Stimulated activated CD8-positive, alpha-beta memory T cell treated with anti-CD3 and anti-CD28 coated beads, Interleukin-7, amount 100 ng/mL, for 1 hour (primary cell): Measurements from ENCODE around the gene SCUBE1.

ENCODE experiments used
- DNase-seq, 2 donors: peaks; one replicate each; pipeline ENCODE4 v3.0.0-alpha.2; 2020; ENCODE audit warnings: low read depth in 2 of 2

The SCUBE1 gene

GRCh38 chr22:43326331-43327156, 16.6 kb downstream of the SCUBE1 start:
- no peak for DNase-seq

- DNase-seq = no peak
Measured at GRCh38 chr22:43325176-43325575, 18.0 kb downstream of the SCUBE1 start.

GRCh38 chr22:43320943-43321900, 21.9 kb downstream of the SCUBE1 start:
- no peak for DNase-seq

GRCh38 chr22:43319661-43320486, 23.3 kb downstream of the SCUBE1 start:
- no peak for DNase-seq

GRCh38 chr22:43317239-43317638, 25.9 kb downstream of the SCUBE1 start:
- DNase-seq = no peak

GRCh38 chr22:43315687-43316217, 27.4 kb downstream of the SCUBE1 start:
- no peak for DNase-seq

GRCh38 chr22:43314611-43315010, 28.6 kb downstream of the SCUBE1 start:
- DNase-seq = no peak

GRCh38 chr22:43313890-43314474, 29.2 kb downstream of the SCUBE1 start:
- DNase-seq = no peak

GRCh38 chr22:43313244-43313889, 29.8 kb downstream of the SCUBE1 start:
- DNase-seq = no peak

GRCh38 chr22:43312608-43313007, 30.6 kb downstream of the SCUBE1 start:
- no peak for DNase-seq

GRCh38 chr22:43310798-43311197, 32.4 kb downstream of the SCUBE1 start:
- DNase-seq = no peak

GRCh38 chr22:43310311-43310710, 32.9 kb downstream of the SCUBE1 start:
- no peak for DNase-seq

- no peak for DNase-seq
Measured at GRCh38 chr22:43308836-43309235, 34.3 kb downstream of the SCUBE1 start.

- DNase-seq = no peak
Measured at GRCh38 chr22:43308060-43308830, 34.9 kb downstream of the SCUBE1 start.

- DNase-seq = no peak
Measured at GRCh38 chr22:43305806-43306205, 37.4 kb downstream of the SCUBE1 start.

- DNase-seq = no peak
Measured at GRCh38 chr22:43304831-43305590, 38.2 kb downstream of the SCUBE1 start.

- no peak for DNase-seq
Measured at GRCh38 chr22:43303751-43304150, 39.4 kb downstream of the SCUBE1 start.

GRCh38 chr22:43303166-43303565, 40.0 kb downstream of the SCUBE1 start:
- DNase-seq = no peak

GRCh38 chr22:43302531-43303041, 40.6 kb downstream of the SCUBE1 start:
- no peak for DNase-seq
